ENCODE data around the gene TRAF2.

- TF ChIP-seq POLR2A (IDR thresholded peaks at IDR 0.05), result no peak
- TF ChIP-seq, protein P1, sequence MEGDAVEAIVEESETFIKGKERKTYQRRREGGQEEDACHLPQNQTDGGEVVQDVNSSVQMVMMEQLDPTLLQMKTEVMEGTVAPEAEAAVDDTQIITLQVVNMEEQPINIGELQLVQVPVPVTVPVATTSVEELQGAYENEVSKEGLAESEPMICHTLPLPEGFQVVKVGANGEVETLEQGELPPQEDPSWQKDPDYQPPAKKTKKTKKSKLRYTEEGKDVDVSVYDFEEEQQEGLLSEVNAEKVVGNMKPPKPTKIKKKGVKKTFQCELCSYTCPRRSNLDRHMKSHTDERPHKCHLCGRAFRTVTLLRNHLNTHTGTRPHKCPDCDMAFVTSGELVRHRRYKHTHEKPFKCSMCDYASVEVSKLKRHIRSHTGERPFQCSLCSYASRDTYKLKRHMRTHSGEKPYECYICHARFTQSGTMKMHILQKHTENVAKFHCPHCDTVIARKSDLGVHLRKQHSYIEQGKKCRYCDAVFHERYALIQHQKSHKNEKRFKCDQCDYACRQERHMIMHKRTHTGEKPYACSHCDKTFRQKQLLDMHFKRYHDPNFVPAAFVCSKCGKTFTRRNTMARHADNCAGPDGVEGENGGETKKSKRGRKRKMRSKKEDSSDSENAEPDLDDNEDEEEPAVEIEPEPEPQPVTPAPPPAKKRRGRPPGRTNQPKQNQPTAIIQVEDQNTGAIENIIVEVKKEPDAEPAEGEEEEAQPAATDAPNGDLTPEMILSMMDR (IDR thresholded peaks at IDR 0.05), result no peak
Measured at GRCh38 chr9:136854113-136854841, 32.0 kb upstream of the TRAF2 start.
